ENCODE data around the gene ULBP2. TPM values are rescaled to one million over a fixed set of nuclear protein-coding genes. Genes with fewer than 3 reads are reported as not detected.
"Not testable (repeated sequence)": the region's sequence is repeated elsewhere in the genome, so short reads cannot be mapped to it uniquely, and the experiment has no call there.

The ULBP2 gene
- total RNA-seq, 1 donor from 2014 or later = 0.14 TPM

- Mint-ChIP-seq H3K4me1 (ENCODE audit: low read depth) (no peaks in the 10 kb centered on the region), H3K9me3 (no peaks in the 10 kb centered on the region), H3K27ac (no peak overlapping the region), H3K36me3 (ENCODE audit: low read depth) (no peaks in the 10 kb centered on the region), H3K4me3 (ENCODE audit: low read depth) (no peak overlapping the region), H3K27me3 (ENCODE audit: low read depth) (peaks cover 68% of the 10 kb centered on the region)
- intact Hi-C loops (cut with micrococcal nuclease) = no loop called here
- DNase-seq (ENCODE audit: low spot score) = no peak
Measured at GRCh38 chr6:149948616-149949015, 6.8 kb downstream of the ULBP2 start.

GRCh38 chr6:149950423-149950822 is 8.6 kb downstream of the ULBP2 start:
- no peaks in the 10 kb centered on the region for H3K9me3 Mint-ChIP-seq
- no peak overlapping the region for H3K4me3 Mint-ChIP-seq (ENCODE audit: low read depth)
- H3K27me3 Mint-ChIP-seq (ENCODE audit: low read depth) = peaks cover 67% of the 10 kb centered on the region
- DNase-seq (ENCODE audit: low spot score) = no peak
- intact Hi-C loops (cut with micrococcal nuclease) = no loop called here
- no peak overlapping the region for H3K27ac Mint-ChIP-seq
- H3K36me3 Mint-ChIP-seq (ENCODE audit: low read depth) = no peaks in the 10 kb centered on the region
- H3K4me1 Mint-ChIP-seq (ENCODE audit: low read depth) = peaks cover 5% of the 10 kb centered on the region

- peaks cover 9% of the 10 kb centered on the region for H3K4me1 Mint-ChIP-seq (ENCODE audit: low read depth)
- intact Hi-C loops (cut with micrococcal nuclease) = no loop called here
- H3K27ac Mint-ChIP-seq = no peak overlapping the region
- H3K9me3 Mint-ChIP-seq = no peaks in the 10 kb centered on the region
- DNase-seq (ENCODE audit: low spot score) = no peak
- H3K4me3 Mint-ChIP-seq (ENCODE audit: low read depth) = no peak overlapping the region
- H3K36me3 Mint-ChIP-seq (ENCODE audit: low read depth) = no peaks in the 10 kb centered on the region
- peaks cover 73% of the 10 kb centered on the region for H3K27me3 Mint-ChIP-seq (ENCODE audit: low read depth)
Measured at GRCh38 chr6:149951096-149951495, 9.3 kb downstream of the ULBP2 start.

GRCh38 chr6:149951626-149952025 is 9.8 kb downstream of the ULBP2 start:
- Mint-ChIP-seq H3K9me3 (no peaks in the 10 kb centered on the region), H3K4me1 (ENCODE audit: low read depth) (peaks cover 9% of the 10 kb centered on the region), H3K36me3 (ENCODE audit: low read depth) (no peaks in the 10 kb centered on the region), H3K27me3 (ENCODE audit: low read depth) (peaks cover 71% of the 10 kb centered on the region), H3K4me3 (ENCODE audit: low read depth) (no peak overlapping the region), H3K27ac (no peak overlapping the region)
- DNase-seq (ENCODE audit: low spot score) = no peak
- intact Hi-C loops (cut with micrococcal nuclease) = no loop called here

- intact Hi-C loops (cut with micrococcal nuclease); H3K9me3 Mint-ChIP-seq; H3K27ac Mint-ChIP-seq; H3K4me1 Mint-ChIP-seq (ENCODE audit: low read depth); H3K4me3 Mint-ChIP-seq (ENCODE audit: low read depth); DNase-seq (ENCODE audit: low spot score); H3K36me3 Mint-ChIP-seq (ENCODE audit: low read depth): not testable (repeated sequence)
- peaks cover 72% of the 10 kb centered on the region for H3K27me3 Mint-ChIP-seq (ENCODE audit: low read depth)
Measured at GRCh38 chr6:149953390-149953789, 11.6 kb downstream of the ULBP2 start.

- intact Hi-C loops (cut with micrococcal nuclease); H3K27ac Mint-ChIP-seq; H3K4me3 Mint-ChIP-seq (ENCODE audit: low read depth); H3K9me3 Mint-ChIP-seq; H3K36me3 Mint-ChIP-seq (ENCODE audit: low read depth); H3K4me1 Mint-ChIP-seq (ENCODE audit: low read depth); DNase-seq (ENCODE audit: low spot score): not testable (repeated sequence)
- H3K27me3 Mint-ChIP-seq (ENCODE audit: low read depth) = peaks cover 74% of the 10 kb centered on the region
Measured at GRCh38 chr6:149953934-149954327, 12.1 kb downstream of the ULBP2 start.

GRCh38 chr6:149954328-149954983 is 12.6 kb downstream of the ULBP2 start:
- H3K36me3 Mint-ChIP-seq (ENCODE audit: low read depth); H3K9me3 Mint-ChIP-seq; H3K27ac Mint-ChIP-seq; intact Hi-C loops (cut with micrococcal nuclease); H3K4me1 Mint-ChIP-seq (ENCODE audit: low read depth); DNase-seq (ENCODE audit: low spot score); H3K4me3 Mint-ChIP-seq (ENCODE audit: low read depth): not testable (repeated sequence)
- H3K27me3 Mint-ChIP-seq (ENCODE audit: low read depth) = peaks cover 75% of the 10 kb centered on the region

- DNase-seq (ENCODE audit: low spot score); H3K36me3 Mint-ChIP-seq (ENCODE audit: low read depth); H3K4me1 Mint-ChIP-seq (ENCODE audit: low read depth); H3K4me3 Mint-ChIP-seq (ENCODE audit: low read depth); intact Hi-C loops (cut with micrococcal nuclease); H3K27ac Mint-ChIP-seq; H3K9me3 Mint-ChIP-seq: not testable (repeated sequence)
- H3K27me3 Mint-ChIP-seq (ENCODE audit: low read depth) = peaks cover 75% of the 10 kb centered on the region
Measured at GRCh38 chr6:149954984-149955653, 13.3 kb downstream of the ULBP2 start.

GRCh38 chr6:149955654-149956317 is 14.0 kb downstream of the ULBP2 start:
- H3K9me3 Mint-ChIP-seq; H3K36me3 Mint-ChIP-seq (ENCODE audit: low read depth); H3K4me3 Mint-ChIP-seq (ENCODE audit: low read depth); DNase-seq (ENCODE audit: low spot score); H3K4me1 Mint-ChIP-seq (ENCODE audit: low read depth); H3K27ac Mint-ChIP-seq; intact Hi-C loops (cut with micrococcal nuclease): not testable (repeated sequence)
- peaks cover 75% of the 10 kb centered on the region for H3K27me3 Mint-ChIP-seq (ENCODE audit: low read depth)

- H3K4me3 Mint-ChIP-seq (ENCODE audit: low read depth); H3K27ac Mint-ChIP-seq; DNase-seq (ENCODE audit: low spot score); H3K9me3 Mint-ChIP-seq; intact Hi-C loops (cut with micrococcal nuclease); H3K36me3 Mint-ChIP-seq (ENCODE audit: low read depth): not testable (repeated sequence)
- Mint-ChIP-seq H3K27me3 (ENCODE audit: low read depth) (peaks cover 66% of the 10 kb centered on the region), H3K4me1 (ENCODE audit: low read depth) (peaks cover 12% of the 10 kb centered on the region)
Measured at GRCh38 chr6:149958124-149958523, 16.3 kb downstream of the ULBP2 start.

GRCh38 chr6:149959806-149960205 is 18.0 kb downstream of the ULBP2 start:
- H3K27ac Mint-ChIP-seq; H3K4me3 Mint-ChIP-seq (ENCODE audit: low read depth); DNase-seq (ENCODE audit: low spot score); H3K36me3 Mint-ChIP-seq (ENCODE audit: low read depth); H3K9me3 Mint-ChIP-seq: not testable (repeated sequence)
- intact Hi-C loops (cut with micrococcal nuclease) = loop anchor here (10.0 kb wide), 1 partner anchor 185 kb away; the partner anchor contains the start of gene PPP1R14C
- H3K4me1 Mint-ChIP-seq (ENCODE audit: low read depth) = peaks cover 22% of the 10 kb centered on the region
- peaks cover 73% of the 10 kb centered on the region for H3K27me3 Mint-ChIP-seq (ENCODE audit: low read depth)

GRCh38 chr6:149960488-149960887 is 18.7 kb downstream of the ULBP2 start:
- Mint-ChIP-seq H3K36me3 (ENCODE audit: low read depth) (peaks cover 1% of the 10 kb centered on the region), H3K27me3 (ENCODE audit: low read depth) (peaks cover 74% of the 10 kb centered on the region), H3K4me3 (ENCODE audit: low read depth) (no peak overlapping the region), H3K4me1 (ENCODE audit: low read depth) (peaks cover 20% of the 10 kb centered on the region), H3K9me3 (no peaks in the 10 kb centered on the region), H3K27ac (no peak overlapping the region)
- intact Hi-C loops (cut with micrococcal nuclease) = loop anchor here (10.0 kb wide), 1 partner anchor 184 kb away; the partner anchor contains the start of gene PPP1R14C
- no peak for DNase-seq (ENCODE audit: low spot score)
